Left hindlimb (tissue), 1 donor: ENCODE data around the gene HDAC4.

ENCODE experiments used
- DNase-seq: peaks from one replicate; pipeline ENCODE4 v3.0.0-alpha.2; 2018

The HDAC4 gene

DNA sequence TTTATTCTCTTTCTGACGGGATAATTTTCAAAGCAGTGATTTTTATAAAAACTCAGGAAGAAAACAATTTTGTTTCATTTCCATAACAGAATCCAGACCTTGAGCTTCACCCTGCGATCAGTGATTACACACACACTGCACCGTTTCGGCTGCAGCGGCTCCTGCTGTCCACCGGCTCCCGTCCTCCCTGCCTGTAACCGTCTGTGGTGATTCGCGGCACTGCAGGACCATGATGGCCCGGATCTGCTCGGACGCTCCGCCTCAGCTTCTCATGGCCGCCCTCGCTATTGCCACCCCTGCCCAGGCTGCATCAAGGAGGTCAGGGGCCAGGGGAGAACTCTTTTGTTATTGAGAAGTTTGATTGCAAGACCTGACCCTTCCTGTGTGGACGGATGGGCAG, 306.9 kb downstream of the HDAC4 start:
- DNase-seq = no peak

DNA sequence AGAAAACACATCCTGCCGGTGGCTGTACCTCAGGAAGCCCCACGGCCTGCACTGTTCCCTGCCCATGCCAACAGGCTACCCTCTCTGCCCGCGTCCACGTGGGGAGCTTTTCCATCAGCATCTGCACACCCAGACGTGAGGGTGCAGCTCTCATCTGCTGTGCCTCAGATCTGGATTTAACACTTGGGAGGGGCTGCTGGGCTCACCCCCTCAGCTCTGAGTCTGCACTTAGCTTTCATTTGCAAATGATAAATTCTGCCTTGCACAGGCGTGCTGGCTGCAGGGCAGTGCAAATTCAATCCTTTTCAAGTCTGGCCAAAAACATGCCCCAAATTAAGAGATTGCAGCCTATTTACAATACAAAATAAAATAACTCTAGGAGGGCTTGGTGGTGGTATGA, 307.3 kb downstream of the HDAC4 start:
- no peak for DNase-seq

DNA sequence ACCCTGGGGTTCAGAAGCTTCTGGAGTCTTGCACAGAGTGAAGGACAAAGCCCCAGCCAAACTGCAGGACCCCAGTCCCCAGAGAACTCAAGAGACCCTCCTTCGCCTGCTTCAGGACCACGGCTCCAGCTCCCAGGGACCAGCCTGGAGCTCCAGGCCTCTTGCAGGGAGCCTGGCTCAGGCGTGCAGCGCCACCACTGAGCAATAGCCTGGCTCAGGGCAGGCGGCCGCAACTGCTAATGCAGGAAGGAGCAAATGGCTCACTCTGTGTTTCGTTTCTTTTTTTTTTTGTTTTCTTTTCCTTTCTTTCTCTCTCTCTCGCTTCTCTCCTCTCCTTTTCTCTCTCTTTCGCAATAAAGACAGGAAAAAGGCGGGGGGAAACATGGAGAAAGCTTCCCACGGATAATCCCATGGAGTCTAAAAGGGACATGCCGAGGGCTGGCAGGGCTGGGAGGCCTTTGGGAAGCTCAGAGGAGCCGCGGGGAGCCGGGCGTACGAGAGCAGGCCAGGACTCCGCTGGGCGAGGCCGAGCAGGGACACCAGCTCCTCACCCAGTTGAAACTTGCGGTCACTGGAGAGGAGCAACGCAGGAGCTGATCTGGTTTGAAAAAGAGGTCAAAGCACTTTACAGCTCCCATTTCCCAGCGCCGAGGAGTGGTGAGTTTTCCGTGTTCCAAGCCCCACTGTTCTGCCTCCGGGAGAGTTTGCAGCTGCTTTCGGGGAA, 308.1 kb downstream of the HDAC4 start:
- DNase-seq = no peak

DNA sequence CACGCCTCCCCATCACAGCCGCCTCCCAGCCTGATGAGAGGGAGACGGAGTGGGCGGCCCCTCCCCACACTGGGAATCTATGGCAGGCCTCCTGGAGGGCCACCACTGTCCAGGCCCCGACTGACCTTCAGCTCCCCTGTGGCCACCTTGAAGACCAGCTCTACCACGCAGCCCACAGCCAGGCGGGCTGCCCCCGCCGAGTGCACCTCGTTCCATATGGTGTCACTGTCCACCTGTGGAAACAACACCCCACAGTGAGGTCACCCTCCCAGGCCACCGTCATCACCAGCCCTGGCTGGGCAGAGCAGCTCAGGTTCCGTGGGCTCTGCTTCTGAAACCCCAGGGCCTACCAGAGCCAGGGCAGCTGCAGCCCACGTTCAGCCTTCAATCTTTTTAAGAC, 310.9 kb downstream of the HDAC4 start:
- no peak for DNase-seq

DNA sequence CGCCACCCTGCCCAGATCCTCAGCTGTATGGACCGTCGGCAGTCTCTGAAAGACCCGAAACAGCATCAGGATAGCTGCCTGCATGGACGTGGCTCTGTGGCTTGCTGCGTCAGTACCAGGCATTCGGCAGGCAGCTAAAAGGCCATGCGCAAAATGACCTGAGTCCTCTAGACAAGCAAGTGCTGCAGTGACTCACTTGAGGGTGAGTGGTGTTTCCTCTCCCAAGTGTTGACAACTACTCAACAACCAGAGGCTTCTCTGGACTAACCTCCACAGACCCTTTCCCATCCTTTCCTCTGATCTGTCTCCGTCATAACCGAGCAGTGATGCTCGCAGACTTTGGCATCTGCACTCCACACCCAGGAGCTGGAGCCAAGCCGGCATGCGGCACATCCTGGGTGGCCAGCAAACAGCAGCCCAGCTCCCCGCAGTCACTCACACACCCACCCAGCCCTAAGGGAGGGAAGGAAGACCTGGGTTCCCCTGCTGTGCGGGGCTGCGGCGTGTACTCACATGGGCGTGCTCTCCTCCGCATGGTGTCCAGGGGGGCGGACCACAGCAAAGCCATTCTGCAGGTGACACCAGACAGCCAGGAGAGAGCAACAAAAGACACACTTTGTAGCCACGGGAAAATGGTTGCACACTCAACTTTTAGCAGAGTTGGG, 313.6 kb downstream of the HDAC4 start:
- DNase-seq = peak; percentile 21

DNA sequence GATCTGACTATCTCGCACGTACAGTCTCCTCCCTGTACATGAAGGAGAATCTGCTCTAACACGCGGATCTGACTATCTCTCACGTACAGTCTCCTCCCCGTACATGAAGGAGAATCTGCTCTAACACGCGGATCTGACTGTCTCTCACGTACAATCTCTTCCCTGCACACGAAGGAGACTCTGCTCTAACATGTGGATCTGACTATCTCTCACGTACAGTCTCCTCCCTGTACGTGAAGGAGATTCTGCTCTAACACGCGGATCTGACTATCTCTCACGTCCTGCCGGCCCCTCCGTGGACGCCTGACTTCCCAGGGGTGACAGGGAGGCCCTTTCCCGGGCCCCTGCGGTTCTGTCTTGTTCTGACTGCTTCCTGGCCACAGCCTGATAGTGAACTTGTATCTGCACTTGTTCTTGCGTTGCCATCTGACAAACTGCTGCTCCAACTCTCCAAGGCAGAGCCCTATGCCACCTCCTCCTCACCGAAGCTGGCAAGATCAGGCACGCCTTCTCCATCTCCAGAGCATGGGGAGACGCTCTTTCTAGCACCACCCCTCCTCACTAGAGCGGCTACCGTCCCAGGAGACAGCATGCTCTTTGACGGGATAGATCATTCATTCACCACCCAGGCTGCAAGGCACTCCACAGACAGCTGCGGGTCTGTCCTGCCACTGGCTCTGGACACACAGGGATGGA, 314.3 kb downstream of the HDAC4 start:
- no peak for DNase-seq

DNA sequence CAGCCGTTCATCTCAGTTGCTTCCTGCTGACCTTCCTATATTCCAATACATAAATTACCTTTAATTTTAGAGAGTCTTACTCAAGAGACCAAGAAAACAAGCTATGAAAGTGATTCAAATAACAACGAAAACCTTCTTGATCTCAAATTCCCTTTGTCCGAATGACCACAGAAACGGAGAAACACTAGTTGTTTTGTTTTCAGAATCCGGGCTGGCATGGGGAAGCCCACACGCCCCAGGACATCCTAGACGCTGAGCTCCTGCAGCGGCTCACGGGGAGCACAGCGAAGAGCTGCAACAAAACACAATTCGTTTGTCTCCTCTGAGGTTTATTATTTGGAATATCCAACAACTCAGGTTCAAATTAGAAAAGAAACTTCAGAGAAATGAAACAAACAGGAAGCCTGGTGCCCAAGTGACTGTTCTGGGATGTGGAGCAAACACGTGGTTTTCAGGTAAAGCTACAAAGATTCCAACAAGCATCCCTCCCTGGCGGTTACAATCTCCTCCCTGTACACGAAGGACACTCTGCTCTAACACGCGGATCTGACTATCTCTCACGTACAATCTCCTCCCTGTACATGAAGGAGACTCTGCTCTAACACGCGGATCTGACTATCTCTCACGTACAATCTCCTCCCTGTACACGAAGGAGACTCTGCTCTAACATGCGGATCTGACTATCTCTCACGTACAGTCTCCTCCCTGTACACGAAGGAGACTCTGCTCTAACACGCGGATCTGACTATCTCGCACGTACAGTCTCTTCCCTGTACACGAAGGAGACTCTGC, 315.4 kb downstream of the HDAC4 start:
- no peak for DNase-seq

DNA sequence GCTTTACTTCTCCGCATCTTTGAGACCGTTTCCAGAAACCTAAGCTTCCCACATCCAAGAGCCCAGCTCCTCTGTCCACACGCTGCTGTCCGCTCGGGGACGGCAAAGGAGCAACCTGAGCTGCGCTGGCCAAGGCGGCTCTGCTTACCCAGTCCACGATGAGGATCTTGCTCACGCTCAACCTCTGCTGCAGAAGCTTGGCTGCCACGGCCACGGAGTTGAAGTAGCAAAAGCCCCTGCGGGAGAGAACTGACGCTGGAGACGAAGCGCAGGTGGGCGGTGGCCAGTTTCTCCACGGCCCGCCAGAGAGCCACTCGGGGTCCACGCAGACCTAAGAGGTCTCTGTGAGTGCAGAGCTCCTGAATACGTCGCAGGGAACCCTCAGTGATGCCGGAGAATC, 316.8 kb downstream of the HDAC4 start:
- DNase-seq = no peak

DNA sequence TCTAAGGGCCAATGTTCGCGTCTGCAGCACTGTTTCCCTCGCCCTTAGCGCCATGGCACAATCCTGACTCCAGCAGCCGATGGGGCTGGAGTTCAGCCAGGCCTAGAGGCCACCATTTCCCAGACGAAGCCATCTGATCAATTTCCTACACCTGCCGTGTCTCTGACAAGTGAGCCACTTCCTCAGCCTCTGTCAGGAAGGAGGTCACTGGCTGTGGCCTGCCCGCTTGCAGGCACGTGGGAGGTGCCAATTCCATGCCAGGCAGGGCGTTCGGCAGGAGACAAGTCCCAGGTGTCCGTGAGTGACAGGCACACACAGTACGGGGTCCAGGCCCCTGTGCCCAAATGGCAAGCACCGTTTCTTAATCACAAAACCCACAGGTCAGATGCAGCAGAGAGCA, 318.4 kb downstream of the HDAC4 start:
- DNase-seq = no peak

DNA sequence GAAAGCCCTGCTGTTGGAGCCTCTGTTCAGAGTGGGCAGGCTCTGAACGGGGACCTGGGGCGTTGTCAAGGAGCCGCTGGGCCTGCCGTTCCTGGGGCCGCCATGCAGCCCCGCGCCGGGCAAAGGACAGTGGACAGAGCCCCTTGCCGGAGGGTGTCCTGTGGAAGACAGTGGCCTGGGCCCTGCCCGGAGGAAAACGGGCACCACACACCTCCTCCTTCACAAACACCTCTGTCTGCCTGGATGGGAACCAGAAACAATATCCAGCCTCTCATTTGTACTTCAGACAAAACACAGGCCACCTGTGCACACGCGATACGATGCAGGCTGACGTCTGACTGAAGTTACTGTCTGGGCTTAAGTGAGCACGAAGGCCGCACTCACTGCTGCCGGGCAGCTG, 319.2 kb downstream of the HDAC4 start:
- no peak for DNase-seq

DNA sequence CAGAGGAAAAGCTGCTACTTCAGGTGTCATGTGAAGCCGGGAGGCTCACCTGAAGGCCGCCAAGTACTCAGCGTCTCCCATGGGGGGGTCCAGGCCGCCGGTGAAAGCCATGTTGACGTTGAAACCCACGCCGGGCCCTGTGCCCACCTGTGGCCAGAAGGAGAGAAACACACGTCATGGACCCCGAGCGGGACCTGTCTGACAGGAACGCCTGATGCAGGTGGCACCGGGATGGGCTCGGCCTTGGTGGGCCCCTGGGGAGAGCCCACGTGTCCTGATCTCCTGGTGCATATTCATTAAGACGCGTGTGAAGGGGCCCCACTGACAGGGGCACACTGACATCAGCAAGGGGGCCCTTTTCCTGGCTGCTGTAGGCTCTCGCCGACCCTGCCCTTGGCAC, 319.8 kb downstream of the HDAC4 start:
- DNase-seq = no peak

DNA sequence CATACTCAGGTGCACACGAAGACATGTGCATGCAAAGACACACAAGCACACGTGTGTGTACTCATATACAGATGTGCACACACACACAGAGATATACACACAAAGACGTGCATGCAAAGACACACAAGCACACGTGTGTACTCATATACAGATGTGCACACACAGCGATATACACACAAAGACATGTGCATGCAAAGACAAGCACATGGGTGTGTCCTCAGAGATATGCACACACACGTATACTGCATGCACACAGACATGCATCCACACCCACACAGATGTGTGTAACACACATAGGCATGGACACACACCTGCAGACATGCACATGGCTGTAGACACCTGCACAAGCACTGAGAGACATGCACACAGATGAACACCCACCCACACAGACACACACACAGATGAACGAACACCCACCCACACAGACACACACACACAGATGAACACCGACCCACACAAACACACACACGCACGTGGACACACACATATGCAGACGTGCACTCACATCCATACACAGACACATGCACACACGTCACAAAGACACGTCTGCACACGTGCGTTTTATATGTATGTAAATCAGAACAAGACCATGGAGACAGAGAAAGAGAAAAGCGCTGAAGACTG, 321.0 kb downstream of the HDAC4 start:
- no peak for DNase-seq

DNA sequence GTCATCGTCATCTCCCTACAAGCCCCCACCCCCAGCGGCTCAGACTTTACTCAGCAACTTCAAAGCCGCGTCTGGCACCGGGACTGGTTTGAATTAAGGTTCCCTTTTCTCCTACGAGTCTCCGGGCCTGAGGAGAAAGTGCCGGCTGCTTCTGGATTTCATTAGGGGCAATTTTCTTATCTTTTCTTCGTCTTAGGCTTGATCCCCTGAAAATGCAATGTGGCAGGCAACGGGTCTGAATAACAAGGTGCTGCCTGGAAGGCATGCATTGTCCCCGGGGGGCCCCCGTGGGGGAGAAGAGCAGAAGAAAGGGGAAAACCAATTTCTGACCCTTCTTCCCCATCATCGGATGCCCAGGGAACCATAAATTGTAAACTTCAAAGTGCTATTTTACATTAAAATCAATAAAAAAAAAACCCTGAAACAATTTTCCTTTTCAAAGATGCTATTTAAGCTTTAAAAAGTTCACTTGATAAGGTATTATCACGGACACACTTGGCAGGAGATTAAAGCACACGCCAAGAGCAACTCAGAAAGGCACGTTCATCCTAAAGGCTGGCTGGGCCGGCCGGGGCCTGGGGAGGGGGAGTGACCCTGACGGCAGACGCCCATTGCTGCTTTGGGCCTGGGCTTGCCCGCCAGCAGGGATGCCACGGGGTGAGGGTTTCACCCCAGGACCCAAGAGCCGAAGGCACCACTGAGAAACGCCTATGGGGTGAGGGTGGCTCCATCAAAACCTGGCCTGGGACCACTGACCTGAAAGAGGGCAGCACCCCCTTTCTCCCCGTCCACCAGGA, 322.5 kb downstream of the HDAC4 start:
- no peak for DNase-seq

DNA sequence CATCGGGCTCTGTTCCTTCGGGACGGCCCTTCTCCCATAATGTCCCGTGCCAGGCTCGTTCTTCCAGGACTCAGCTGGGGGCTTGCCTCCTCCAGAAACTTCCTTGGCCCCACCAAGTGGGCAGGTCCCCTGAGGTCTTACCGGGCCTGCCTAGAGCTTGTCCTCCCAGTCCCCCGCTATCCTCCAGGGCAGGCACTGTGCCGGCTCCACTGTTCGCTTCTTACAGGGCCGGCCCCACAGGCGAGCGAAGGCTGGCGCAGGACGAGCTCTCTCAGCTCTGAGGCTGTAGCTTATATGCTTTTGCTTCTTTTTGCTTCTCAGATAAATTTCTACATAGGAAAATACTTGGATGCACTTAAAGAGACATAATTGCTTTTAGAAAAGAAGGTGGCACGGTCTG, 323.6 kb downstream of the HDAC4 start:
- no peak for DNase-seq

DNA sequence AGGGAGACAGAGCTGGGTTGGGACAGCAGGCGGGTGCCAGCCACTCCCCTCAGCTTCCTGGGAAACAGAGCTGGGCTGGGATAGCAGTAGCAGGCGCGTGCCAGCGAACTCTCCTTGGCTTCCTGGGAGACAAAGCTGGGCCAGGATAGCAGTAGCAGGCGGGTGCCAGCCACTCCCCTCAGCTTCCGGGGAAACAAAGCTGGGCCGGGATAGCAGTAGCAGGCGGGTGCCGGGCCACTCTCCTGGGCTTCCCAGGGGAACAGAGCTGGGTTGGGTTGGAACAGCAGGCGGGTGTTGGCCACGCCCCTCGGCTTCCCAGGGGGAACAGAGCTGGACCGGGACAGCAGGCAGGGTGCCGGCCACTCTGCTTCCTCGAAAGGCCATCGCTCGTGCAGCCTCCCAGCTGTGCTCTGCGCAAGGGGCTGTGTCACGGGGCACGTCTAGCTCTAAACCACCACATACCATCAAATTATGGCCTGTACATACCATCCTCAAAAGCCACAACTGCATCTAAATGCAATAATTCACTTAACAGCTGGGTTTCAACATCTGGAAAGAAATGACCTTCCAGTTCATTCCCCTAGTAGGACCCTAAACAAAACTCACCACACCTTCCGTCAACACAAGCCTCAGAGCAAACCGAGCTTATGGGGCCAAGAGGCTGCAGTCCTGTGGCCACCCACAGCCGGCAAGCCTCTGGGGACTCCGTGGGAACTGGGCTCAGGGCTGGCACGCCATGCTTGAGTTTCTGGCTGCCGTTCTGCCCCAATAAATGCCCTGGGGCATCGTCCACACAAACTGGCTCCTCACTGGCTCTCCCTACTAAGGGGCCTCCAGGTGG, 324.7 kb downstream of the HDAC4 start:
- peak; percentile 33 for DNase-seq

DNA sequence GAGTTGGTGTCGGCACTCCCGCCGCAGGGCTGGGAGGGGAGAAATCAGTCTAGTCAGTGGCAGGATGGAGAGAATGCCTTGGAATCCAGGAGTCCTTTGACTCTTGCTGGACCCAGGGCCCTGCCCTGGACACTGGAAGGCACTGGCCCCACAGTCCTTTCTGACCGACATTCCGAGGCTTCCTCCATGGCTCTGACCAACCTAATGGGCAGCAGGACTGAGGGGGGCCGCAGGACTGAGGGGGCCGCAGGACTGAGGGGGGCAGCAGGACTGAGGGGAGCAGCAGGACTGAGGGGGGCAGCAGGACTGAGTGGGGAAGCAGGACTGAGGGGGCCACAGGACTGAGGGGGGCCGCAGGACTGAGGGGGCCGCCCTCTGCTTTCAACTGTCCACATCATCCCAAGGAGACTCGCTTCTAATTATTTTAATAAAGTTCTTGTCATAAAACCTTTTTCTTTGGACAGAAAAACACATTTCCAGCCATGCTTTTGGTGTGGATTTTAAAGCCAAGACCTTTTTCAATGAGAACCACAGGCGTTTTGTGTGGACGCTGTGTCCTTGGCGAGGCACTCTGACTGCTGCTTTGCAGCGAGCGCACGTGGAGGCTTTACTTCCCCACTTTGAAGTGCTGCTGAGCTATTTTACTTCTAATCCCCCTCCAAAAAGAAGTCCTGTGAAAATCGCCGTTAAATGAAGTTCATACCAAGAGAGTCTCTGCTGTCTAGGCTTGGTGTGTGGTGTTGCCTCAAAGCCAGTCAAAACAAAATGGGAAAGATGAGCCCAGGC, 326.9 kb downstream of the HDAC4 start:
- no peak for DNase-seq

DNA sequence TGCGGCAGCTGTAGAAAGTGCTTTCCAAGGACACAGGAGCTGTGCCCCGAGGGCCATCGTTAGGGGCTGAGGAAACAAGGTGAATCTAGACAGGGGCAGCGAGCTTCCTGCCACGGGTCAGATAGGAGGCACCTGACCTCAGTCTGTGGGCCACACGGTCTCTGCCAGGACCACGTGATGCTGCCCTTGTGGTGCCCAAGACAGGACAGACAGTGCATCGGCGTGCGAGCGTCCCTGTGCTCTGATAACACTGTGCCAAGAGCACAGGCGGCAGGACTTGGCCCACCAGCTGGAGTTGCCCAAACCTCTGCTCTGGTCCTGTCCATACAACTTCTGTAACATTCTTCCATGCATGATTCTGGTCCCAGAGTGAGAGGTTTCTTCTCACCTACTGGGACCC, 327.6 kb downstream of the HDAC4 start:
- DNase-seq = no peak

DNA sequence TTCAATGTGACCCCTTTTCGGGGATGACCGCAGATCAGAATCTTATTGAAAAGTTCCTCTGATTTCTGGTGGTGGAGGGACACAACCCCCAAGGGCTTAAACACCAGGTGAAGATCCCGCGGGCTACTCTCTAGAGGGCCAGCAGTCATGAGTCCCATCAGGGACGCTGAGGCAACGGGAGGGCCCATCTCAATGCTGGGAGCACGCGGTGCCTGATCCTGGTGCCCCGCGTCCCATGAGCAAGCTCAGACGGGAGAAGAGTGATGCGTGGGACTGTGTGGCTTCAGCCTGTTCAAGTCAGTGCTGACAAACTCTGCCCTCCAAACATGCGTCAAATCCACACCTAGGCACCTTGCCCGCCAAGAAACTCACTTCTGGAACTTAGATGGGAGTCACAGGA, 328.0 kb downstream of the HDAC4 start:
- no peak for DNase-seq

DNA sequence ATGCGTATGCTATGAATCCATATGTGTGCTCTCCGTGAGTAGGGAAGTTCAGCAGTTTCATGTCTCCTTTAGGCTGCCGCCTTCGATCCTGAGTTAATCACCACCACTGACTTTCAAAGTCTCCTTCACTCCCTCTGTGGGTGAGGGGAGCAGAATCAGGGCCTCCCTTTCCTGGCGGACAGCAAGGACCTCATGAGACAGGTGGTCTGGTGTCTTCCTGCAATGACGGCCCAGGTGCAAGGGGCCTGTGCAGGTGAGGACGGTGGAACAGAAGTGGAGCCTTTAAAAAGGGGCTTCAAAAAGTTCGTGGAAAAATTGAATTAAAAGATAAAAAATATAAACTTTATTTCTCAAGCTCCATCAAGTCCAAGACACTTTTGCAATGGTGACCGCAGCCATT, 330.4 kb downstream of the HDAC4 start:
- no peak for DNase-seq
